ENCODE results near the gene EFCAB11. TPM values are rescaled to one million over a fixed set of nuclear protein-coding genes. Genes with fewer than 3 reads are reported as not detected.

The EFCAB11 gene
- total and polyA plus RNA-seq, 2 donors (not counting 3 experiments of a cell fraction or from before 2014, with no cell fraction given) = 2.8 to 6.3 TPM

DNA sequence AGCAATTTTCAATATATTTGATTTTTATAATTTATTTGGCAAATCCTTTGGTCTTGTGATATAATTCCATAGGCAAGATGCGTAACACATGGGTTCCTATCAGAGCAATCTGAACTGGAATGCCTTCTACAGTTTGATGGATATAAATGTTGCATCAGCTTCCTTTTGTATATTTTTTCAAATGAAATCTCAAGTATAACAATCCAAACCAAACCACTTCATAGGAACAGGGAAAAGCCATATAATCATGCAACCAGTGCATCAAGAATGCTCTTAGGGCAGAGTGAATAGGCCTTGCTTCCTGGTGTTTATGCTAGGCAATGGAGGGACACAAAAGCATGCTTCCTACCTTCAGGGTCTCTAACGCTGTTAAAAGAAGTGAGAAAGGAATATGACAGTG lies 34.5 kb downstream of the EFCAB11 start:
- H3K79me2 ChIP-seq (ENCODE audit: control insufficient read depth, insufficient read depth, low read length) = no peaks in the 10 kb centered on the region
- CTCF ChIA-PET = interaction anchor here (0.9 to 3.0 kb wide), 3 partner anchors 10 to 893 kb away, joined by 3 to 6 read pairs (median 5); no protein-coding TSS in a partner anchor
- BruUV-seq (replicated peaks) = no TSS peak
- H3K9me3 ChIP-seq (replicated peaks; ENCODE audit: control insufficient read depth, insufficient read depth, low read length) = no peaks in the 10 kb centered on the region
- peaks cover 6% of the 10 kb centered on the region for H3K4me1 ChIP-seq (ENCODE audit: control insufficient read depth, extremely low read depth, insufficient read depth, low read length)
- no peaks in the 10 kb centered on the region for H3K9me1 ChIP-seq (replicated peaks; ENCODE audit: control insufficient read depth, extremely low read depth, insufficient read depth, low read length)
- H3K27ac ChIP-seq (ENCODE audit: insufficient read depth, low read depth, low read length) = no peak overlapping the region
- intact Hi-C loops (cut with micrococcal nuclease) (no loop called here), dilution Hi-C loops (cut with MboI; ENCODE audit: extremely low pct_ligation_motif_present, low sequenced_read_pairs) (no loop called here)
- no peak for DNase-seq (ENCODE audit: low read depth, low spot score)
- H4K20me1 ChIP-seq (replicated peaks; ENCODE audit: control insufficient read depth, extremely low read depth, insufficient read depth, low read length) = no peaks in the 10 kb centered on the region
- no peak overlapping the region for H3K4me2 ChIP-seq (ENCODE audit: insufficient read depth, low read length)
- H3K4me3 ChIP-seq (replicated peaks in 1 of 3; ENCODE audit: insufficient read depth in 1 of 3, low read depth in 1 of 3, low read length in 3 of 3) = no peak overlapping the region
- POLR2A ChIA-PET = no interaction called here
- no peaks in the 10 kb centered on the region for H3K36me3 ChIP-seq (ENCODE audit: control insufficient read depth in 2 of 2, extremely low read depth in 1 of 2, insufficient read depth in 2 of 2, low read length in 2 of 2)
- no peak overlapping the region for H2AFZ ChIP-seq (ENCODE audit: low read depth, low read length)
- FAIRE-seq = no peak
- TF ChIP-seq GATA2 (IDR thresholded peaks at IDR 0.05; ENCODE audit: insufficient read depth, insufficient read length, low read depth, low read length) (no peak), POLR2AphosphoS5 (IDR thresholded peaks at IDR 0.05; ENCODE audit: insufficient read depth, low read depth, low read length) (no peak), FOS (IDR thresholded peaks at IDR 0.05; ENCODE audit: borderline replicate concordance, insufficient read depth, low read length) (no peak), EZH2 (IDR thresholded peaks at IDR 0.05; ENCODE audit: borderline replicate concordance, low read depth, low read length, severe bottlenecking) (no peak), POLR2A (IDR thresholded peaks at IDR 0.05; ENCODE audit: low read depth, low read length) (no peak), JUN (IDR thresholded peaks at IDR 0.05; ENCODE audit: borderline replicate concordance, insufficient read depth, insufficient read length, low read depth) (no peak), MYC (IDR thresholded peaks at IDR 0.05; ENCODE audit: low read depth, low read length) (no peak)
- TF ChIP-seq, protein P1, sequence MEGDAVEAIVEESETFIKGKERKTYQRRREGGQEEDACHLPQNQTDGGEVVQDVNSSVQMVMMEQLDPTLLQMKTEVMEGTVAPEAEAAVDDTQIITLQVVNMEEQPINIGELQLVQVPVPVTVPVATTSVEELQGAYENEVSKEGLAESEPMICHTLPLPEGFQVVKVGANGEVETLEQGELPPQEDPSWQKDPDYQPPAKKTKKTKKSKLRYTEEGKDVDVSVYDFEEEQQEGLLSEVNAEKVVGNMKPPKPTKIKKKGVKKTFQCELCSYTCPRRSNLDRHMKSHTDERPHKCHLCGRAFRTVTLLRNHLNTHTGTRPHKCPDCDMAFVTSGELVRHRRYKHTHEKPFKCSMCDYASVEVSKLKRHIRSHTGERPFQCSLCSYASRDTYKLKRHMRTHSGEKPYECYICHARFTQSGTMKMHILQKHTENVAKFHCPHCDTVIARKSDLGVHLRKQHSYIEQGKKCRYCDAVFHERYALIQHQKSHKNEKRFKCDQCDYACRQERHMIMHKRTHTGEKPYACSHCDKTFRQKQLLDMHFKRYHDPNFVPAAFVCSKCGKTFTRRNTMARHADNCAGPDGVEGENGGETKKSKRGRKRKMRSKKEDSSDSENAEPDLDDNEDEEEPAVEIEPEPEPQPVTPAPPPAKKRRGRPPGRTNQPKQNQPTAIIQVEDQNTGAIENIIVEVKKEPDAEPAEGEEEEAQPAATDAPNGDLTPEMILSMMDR (IDR thresholded peaks at IDR 0.05; ENCODE audit: extremely low read depth in 1 of 2, insufficient read depth in 1 of 2, low read depth in 1 of 2, low read length in 2 of 2) = no peak
- TF ChIP-seq, protein P2, sequence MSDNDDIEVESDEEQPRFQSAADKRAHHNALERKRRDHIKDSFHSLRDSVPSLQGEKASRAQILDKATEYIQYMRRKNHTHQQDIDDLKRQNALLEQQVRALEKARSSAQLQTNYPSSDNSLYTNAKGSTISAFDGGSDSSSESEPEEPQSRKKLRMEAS (IDR thresholded peaks at IDR 0.05; ENCODE audit: insufficient read depth, insufficient read length) = no peak
- H3K27me3 ChIP-seq (ENCODE audit: control insufficient read depth in 2 of 2, insufficient read depth in 2 of 2, low read length in 2 of 2) = no peaks in the 10 kb centered on the region
- H3K9ac ChIP-seq (replicated peaks; ENCODE audit: extremely low read depth, insufficient read depth, low read length) = no peak overlapping the region

Measured in endothelial cell of umbilical vein (primary cell).